Right atrium auricular region (tissue), 2 donors: ENCODE measurements around the gene TAS2R10. TPM values are rescaled to one million over a fixed set of nuclear protein-coding genes. Genes with fewer than 3 reads are reported as not detected.
"Not testable (repeated sequence)": the region's sequence is repeated elsewhere in the genome, so short reads cannot be mapped to it uniquely, and the experiment has no call there.

Experiments used
- DNase-seq: peaks from one replicate; pipeline ENCODE4 v3.0.0-alpha.2; 2019; ENCODE audit warnings: low spot score
- H3K27ac ChIP-seq, 2 donors: fragments of 200-600 bp; sonication (generic); 1 replicate in 1 of 2; 2 replicates in 1 of 2; pipeline ENCODE4 v1.5.1; 2016 to 2019
- H3K27me3 ChIP-seq, 2 donors: fragments of 200-600 bp; sonication (generic); one replicate each; pipeline versions ENCODE4 v1.5.1 to v1.6.0; 2017 to 2019
- H3K36me3 ChIP-seq: fragments of 200-600 bp; sonication (generic); one replicate; pipeline ENCODE4 v1.5.1; 2016
- H3K4me1 ChIP-seq, 2 donors: fragments of 200-600 bp; sonication (generic); one replicate each; pipeline versions ENCODE4 v1.5.1 to v1.6.0; 2017 to 2019
- H3K4me3 ChIP-seq, 2 donors: fragments of 200-600 bp; sonication (generic); 1 replicate in 1 of 2; 2 replicates in 1 of 2; pipeline ENCODE4 v1.5.1; 2017 to 2019; ENCODE audit warnings: mild to moderate bottlenecking in 1 of 2, moderate library complexity in 1 of 2
- H3K9me3 ChIP-seq, 2 donors: fragments of 200-600 bp; sonication (generic); one replicate each; pipeline ENCODE4 v1.5.1; 2019
- total RNA-seq, 2 donors: library from RNA; depleted of rRNA; stranded (reverse); fragments of >200 nt; gene quantifications; one replicate each; pipeline ENCODE4 v1.1.0, GENCODE V29; 2016
- TF ChIP-seq, protein P1 (sequence below), 2 donors: fragments of 200-600 bp; sonication (generic); IDR thresholded peaks; one replicate each; pipeline ENCODE4 v1.5.1; 2019; ENCODE audit warnings: antibody characterized with exemption in 2 of 2

TAS2R10 gene
- total RNA-seq, 2 donors from 2014 or later = not detected

DNA sequence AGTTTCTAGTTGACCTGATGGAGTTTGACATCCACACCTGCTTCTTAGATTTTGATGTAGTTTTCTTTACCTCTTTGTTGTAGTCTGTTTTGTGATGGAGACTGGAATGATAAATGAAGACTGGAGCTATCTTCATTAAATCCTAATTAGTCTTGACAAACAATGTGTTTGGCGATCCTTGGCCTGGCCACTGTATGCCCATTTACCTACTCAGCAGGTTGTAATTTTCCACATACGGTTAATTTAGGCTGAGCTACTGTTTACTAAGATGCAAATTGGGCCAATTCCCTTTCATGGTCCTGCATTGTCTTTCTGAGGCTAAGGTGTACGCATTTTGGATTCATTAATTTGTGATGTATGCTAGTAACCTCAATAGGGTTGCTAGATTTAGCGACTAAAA lies 23.6 kb downstream of the TAS2R10 start, which contains the start of gene TAS2R7:
Gene TAS2R7 (minus strand): TSS at position 41 of the 400 bp plus-strand sequence. CDS start 57 bp downstream, outside the sequence.
- TF ChIP-seq, protein P1, sequence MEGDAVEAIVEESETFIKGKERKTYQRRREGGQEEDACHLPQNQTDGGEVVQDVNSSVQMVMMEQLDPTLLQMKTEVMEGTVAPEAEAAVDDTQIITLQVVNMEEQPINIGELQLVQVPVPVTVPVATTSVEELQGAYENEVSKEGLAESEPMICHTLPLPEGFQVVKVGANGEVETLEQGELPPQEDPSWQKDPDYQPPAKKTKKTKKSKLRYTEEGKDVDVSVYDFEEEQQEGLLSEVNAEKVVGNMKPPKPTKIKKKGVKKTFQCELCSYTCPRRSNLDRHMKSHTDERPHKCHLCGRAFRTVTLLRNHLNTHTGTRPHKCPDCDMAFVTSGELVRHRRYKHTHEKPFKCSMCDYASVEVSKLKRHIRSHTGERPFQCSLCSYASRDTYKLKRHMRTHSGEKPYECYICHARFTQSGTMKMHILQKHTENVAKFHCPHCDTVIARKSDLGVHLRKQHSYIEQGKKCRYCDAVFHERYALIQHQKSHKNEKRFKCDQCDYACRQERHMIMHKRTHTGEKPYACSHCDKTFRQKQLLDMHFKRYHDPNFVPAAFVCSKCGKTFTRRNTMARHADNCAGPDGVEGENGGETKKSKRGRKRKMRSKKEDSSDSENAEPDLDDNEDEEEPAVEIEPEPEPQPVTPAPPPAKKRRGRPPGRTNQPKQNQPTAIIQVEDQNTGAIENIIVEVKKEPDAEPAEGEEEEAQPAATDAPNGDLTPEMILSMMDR (IDR thresholded peaks at IDR 0.05) = no peak
- Histone ChIP-seq H3K27ac (no peak within 1 kb of the TSS), H3K4me3 (no peak within 1 kb of the TSS), H3K36me3 (no peaks in the 10 kb centered on the region), H3K27me3 (no peaks in the 10 kb centered on the region), H3K9me3 (no peaks in the 10 kb centered on the region), H3K4me1 (no peaks in the 10 kb centered on the region)
- DNase-seq = no peak

DNA sequence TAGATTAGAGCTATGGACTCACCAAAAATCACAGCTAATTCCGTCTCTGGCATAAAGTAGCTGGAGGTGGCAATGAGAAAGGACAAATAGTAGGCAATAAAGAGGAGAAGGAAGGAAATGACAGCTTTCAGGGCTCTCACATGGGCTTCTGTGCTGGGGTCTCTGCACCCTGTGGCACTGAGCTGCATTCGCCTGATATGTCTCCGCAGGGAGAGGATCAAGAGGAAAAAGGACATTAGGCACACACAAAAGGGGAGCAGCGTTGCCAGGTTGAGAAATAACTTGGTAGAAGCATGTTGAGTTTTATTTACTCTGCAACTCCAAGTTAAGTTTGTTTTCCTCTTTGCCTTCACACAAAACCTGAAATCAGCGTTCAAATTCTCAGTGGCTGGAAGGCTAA lies 24.4 kb downstream of the TAS2R10 start:
- Histone ChIP-seq H3K4me1 (no peaks in the 10 kb centered on the region), H3K27ac (no peak overlapping the region), H3K4me3 (no peak overlapping the region), H3K27me3 (no peaks in the 10 kb centered on the region), H3K9me3 (no peaks in the 10 kb centered on the region), H3K36me3 (no peaks in the 10 kb centered on the region)
- TF ChIP-seq, protein P1 (IDR thresholded peaks at IDR 0.05) = no peak
- DNase-seq = no peak

DNA sequence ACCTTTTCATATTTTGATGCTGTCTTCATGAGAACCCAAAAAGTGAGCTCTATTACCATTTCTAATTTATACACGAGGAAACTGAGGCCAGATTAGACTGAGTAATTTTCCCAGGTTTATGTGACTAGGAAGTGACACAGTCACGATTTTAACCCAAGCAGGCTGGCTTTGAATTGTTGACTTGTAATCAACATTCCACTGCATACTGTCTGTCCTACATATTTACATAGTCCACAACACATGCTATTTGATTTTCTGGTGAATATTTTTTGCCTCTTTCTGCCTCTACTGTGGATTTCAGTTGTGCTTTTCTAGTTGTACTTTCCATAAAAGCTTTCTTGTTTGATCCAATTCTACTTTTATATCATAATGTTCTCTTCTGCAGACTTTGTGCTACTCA lies 31.9 kb downstream of the TAS2R10 start:
- no peaks in the 10 kb centered on the region for H3K4me1 ChIP-seq
- no peak overlapping the region for H3K4me3 ChIP-seq
- TF ChIP-seq, protein P1 (IDR thresholded peaks at IDR 0.05) = no peak
- no peaks in the 10 kb centered on the region for H3K36me3 ChIP-seq
- no peak overlapping the region for H3K27ac ChIP-seq
- H3K27me3 ChIP-seq = no peaks in the 10 kb centered on the region
- DNase-seq = no peak
- H3K9me3 ChIP-seq = no peaks in the 10 kb centered on the region

DNA sequence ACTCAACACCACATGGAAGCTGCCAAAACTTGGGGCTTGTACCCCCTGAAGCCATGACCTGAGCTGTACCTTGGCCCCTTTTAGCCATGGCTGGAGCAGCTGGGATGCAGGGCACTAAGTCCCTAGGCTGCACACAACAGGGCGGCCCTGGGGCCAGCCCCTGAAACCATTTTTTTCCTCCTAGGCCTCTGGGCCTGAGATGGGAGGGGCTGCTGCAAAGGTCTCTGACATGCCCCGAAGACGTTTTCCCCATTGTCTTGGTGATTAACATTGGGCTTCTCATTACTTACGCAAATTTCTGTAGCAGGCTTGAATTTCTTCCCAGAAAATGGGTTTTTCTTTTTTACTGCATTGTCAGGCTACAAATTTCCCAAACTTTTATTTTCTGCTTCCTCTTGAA lies 34.4 kb downstream of the TAS2R10 start:
- H3K36me3 ChIP-seq, H3K4me3 ChIP-seq, DNase-seq, H3K9me3 ChIP-seq, H3K27ac ChIP-seq, H3K4me1 ChIP-seq, H3K27me3 ChIP-seq: not testable (repeated sequence)

GRCh38 chr12:10783252-10783651 lies 42.9 kb downstream of the TAS2R10 start:
- Histone ChIP-seq H3K9me3 (no peaks in the 10 kb centered on the region), H3K4me3 (no peak overlapping the region), H3K27ac (no peak overlapping the region), H3K36me3 (no peaks in the 10 kb centered on the region), H3K27me3 (no peaks in the 10 kb centered on the region), H3K4me1 (no peaks in the 10 kb centered on the region)
- DNase-seq = no peak
- TF ChIP-seq, protein P1 (IDR thresholded peaks at IDR 0.05) = no peak

DNA sequence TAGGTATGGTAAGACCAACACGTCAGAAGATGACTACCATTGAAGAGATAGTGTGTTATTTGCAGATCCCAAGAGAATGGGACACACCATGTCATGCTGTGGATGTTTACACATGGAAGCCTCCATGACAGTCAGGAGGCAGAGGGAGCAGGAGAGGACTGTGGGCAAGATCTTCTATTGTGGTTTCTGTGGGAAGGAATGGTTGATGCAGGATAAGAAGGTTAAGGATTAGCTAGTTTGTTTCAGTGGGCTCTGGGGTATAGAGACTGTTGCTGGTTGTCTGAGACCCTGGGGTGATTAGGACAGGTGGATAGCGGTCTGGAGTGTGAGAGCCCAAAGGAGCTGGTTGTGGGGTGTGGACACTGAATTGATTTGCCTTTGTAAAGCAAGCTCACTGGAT lies 47.1 kb downstream of the TAS2R10 start:
- H3K9me3 ChIP-seq = no peaks in the 10 kb centered on the region
- H3K4me1 ChIP-seq = no peaks in the 10 kb centered on the region
- DNase-seq = no peak
- H3K27ac ChIP-seq = no peak overlapping the region
- TF ChIP-seq, protein P1 (IDR thresholded peaks at IDR 0.05) = no peak
- H3K36me3 ChIP-seq = no peaks in the 10 kb centered on the region
- H3K4me3 ChIP-seq = no peak overlapping the region
- H3K27me3 ChIP-seq = no peaks in the 10 kb centered on the region

Other genes with a start within 250 kb of the TAS2R10 start
- gene MAGOHB, start 212.7 kb downstream of the TAS2R10 start, total RNA-seq = 1 to 10 TPM; 5.5 to 6.2 TPM
- under 1 TPM in 1 of 2 donors, not detected in 1; 0.12 TPM for gene STYK1, start 152.3 kb downstream of the TAS2R10 start, total RNA-seq
- gene YBX3, start 103.0 kb downstream of the TAS2R10 start, total RNA-seq = 1,000 to 10,000 TPM in 1 of 2 donors, 100 to 1,000 TPM in 1; 612 to 1,061 TPM
- not detected for gene TAS2R7, start 23.7 kb downstream of the TAS2R10 start, total RNA-seq
- not detected for gene TAS2R8, start 19.1 kb downstream of the TAS2R10 start, total RNA-seq
- gene TAS2R9, start 16.2 kb downstream of the TAS2R10 start, total RNA-seq = not detected
- 1 to 10 TPM in 1 of 2 donors, not detected in 1; 1.6 TPM for gene PRR4, start 23.1 kb upstream of the TAS2R10 start, total RNA-seq
- 10 to 100 TPM in 1 of 2 donors, 1 to 10 TPM in 1; 9.2 to 13.1 TPM for gene PRH1, start 57.9 kb upstream of the TAS2R10 start, total RNA-seq
- under 1 TPM; 0.24 to 0.63 TPM for gene TAS2R13, start 83.2 kb upstream of the TAS2R10 start, total RNA-seq
- not detected for gene PRH2, start 102.9 kb upstream of the TAS2R10 start, total RNA-seq
- 1 to 10 TPM in 1 of 2 donors, under 1 TPM in 1; 0.39 to 1.2 TPM for gene TAS2R14, start 112.9 kb upstream of the TAS2R10 start, total RNA-seq
- gene TAS2R50, start 160.6 kb upstream of the TAS2R10 start, total RNA-seq = 1 to 10 TPM in 1 of 2 donors, not detected in 1; 1.2 TPM
- under 1 TPM; 0.24 to 0.33 TPM for gene TAS2R20, start 171.9 kb upstream of the TAS2R10 start, total RNA-seq
- gene TAS2R19, start 196.3 kb upstream of the TAS2R10 start, total RNA-seq = under 1 TPM; 0.35 to 0.89 TPM
- gene TAS2R31, start 205.0 kb upstream of the TAS2R10 start, total RNA-seq = under 1 TPM in 1 of 2 donors, not detected in 1; 0.59 TPM
- gene TAS2R46, start 235.9 kb upstream of the TAS2R10 start, total RNA-seq = under 1 TPM in 1 of 2 donors, not detected in 1; 0.67 TPM